ENCODE results near the gene SIRPB2. TPM values are rescaled to one million over a fixed set of nuclear protein-coding genes. Genes with fewer than 3 reads are reported as not detected.

SIRPB2 gene
- total and polyA plus RNA-seq, 2 experiments from 2014 or later = not detected

DNA sequence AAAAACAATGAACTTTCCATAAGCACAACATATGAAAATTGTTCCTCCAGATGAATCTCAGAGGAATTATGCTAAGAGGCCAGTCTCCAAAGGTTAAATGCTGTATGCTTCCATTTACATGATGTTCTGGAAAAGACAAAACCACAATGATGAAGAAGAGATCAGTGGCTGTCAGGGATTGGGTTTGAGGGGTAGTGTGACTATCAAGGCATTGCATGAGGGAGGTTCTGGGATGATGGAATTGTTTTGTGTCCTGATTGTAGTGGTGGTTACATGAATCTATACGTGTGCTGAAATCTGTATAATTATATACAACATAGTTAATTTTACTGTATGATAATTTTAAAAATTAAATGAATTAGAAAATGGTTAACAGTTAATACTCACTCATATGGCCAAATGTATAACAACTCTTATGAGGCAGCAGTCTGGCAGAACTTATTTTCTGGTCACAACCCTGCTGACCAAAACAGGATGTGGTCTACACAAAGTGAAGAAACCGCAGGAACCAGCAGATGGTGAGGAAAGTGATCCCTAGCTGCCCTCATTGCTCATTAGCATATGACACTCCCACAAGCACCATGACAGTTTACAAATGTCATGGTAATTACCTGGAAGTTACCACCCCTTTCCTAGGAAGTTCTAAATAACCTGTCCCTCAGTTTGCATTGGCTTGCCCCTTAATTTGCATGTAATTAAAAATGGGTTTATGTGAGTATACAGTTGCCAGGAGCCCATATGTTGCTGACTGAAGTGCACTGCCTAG is 56.5 kb downstream of the SIRPB2 start:
- no peaks in the 10 kb centered on the region for H3K9me3 ChIP-seq (ENCODE audit: low read depth)
- H2AFZ ChIP-seq = no peak overlapping the region
- H3K4me3 ChIP-seq = no peak overlapping the region
- 44 to 55% methylated on average over 2 of the region's 2 CpGs for WGBS, 2 experiments (ENCODE audit: low coverage in 1 of 2, low lambda C conversion rate in 2 of 2, missing lambda C conversion rate in 2 of 2)
- peaks cover 5% of the 10 kb centered on the region; the same call in 1 of the 2 replicates for H3F3A ChIP-seq (ENCODE audit: insufficient read depth)
- no peaks in the 10 kb centered on the region for H3K9me2 ChIP-seq (ENCODE audit: insufficient read depth)
- peak; percentile 91 for DNase-seq
- H3K79me2 ChIP-seq (ENCODE audit: insufficient read depth) = no peaks in the 10 kb centered on the region
- no peaks in the 10 kb centered on the region for H3K36me3 ChIP-seq (ENCODE audit: low read depth)
- no peaks in the 10 kb centered on the region for H4K20me1 ChIP-seq (ENCODE audit: insufficient read depth)
- in situ Hi-C loops (cut with MboI) = loop anchor here (5.0 kb wide), 1 partner anchor 117 kb away; no protein-coding TSS in a partner anchor
- TF ChIP-seq EZH2phosphoT487 (IDR thresholded peaks at IDR 0.05; ENCODE audit: insufficient read depth, low read depth) = 0 out of 2 replicates have a peak, but pooled peaks have one; percentile 46
- TF ChIP-seq EZH2 (IDR thresholded peaks at IDR 0.05; ENCODE audit: insufficient read depth, poor library complexity, severe bottlenecking) = no peak
- H3K4me1 ChIP-seq (ENCODE audit: insufficient read depth) = peaks cover 17% of the 10 kb centered on the region
- no peak overlapping the region for H3K9ac ChIP-seq
- H3K27me3 ChIP-seq (replicated peaks; ENCODE audit: insufficient read depth) = no peaks in the 10 kb centered on the region
- peak overlapping the region; percentile 15 for H3K27ac ChIP-seq
- no peak overlapping the region for H3K4me2 ChIP-seq (ENCODE audit: unreplicated experiment)

DNA sequence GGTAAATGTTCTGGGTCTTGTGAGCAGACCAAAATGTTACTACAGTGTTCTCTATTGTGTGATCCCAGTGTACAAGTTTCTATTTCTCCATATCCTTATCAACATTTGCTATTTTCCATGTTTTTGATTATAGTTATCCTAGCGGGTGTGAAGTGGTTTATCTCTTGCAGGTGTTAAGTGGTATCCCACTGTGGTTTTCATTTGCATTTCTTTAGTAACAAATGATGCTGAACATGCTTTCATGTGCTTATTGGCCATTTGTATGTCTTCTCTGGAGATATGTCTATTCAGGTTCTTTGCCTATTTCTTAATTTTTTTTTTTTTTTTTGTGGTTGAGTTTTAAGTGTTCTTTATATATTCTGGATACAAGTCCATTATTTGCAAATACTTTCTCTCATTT is 60.1 kb downstream of the SIRPB2 start:
- H3F3A ChIP-seq (ENCODE audit: insufficient read depth) = peaks cover 5% of the 10 kb centered on the region; the same call in 1 of the 2 replicates
- peaks cover 19% of the 10 kb centered on the region for H3K4me1 ChIP-seq (ENCODE audit: insufficient read depth)
- WGBS, 2 experiments (ENCODE audit: low coverage in 1 of 2, low lambda C conversion rate in 2 of 2, missing lambda C conversion rate in 2 of 2) = 28 to 29% methylated on average over 1 of the region's 1 CpG
- H3K4me3 ChIP-seq = no peak overlapping the region
- H3K9me2 ChIP-seq (ENCODE audit: insufficient read depth) = no peaks in the 10 kb centered on the region
- H3K36me3 ChIP-seq (ENCODE audit: low read depth) = no peaks in the 10 kb centered on the region
- DNase-seq = no peak
- no peaks in the 10 kb centered on the region for H4K20me1 ChIP-seq (ENCODE audit: insufficient read depth)
- no peaks in the 10 kb centered on the region for H3K9me3 ChIP-seq (ENCODE audit: low read depth)
- no peak overlapping the region for H3K9ac ChIP-seq
- TF ChIP-seq EZH2phosphoT487 (IDR thresholded peaks at IDR 0.05; ENCODE audit: insufficient read depth, low read depth) = no peak
- TF ChIP-seq EZH2 (IDR thresholded peaks at IDR 0.05; ENCODE audit: insufficient read depth, poor library complexity, severe bottlenecking) = no peak
- no peaks in the 10 kb centered on the region for H3K79me2 ChIP-seq (ENCODE audit: insufficient read depth)
- H2AFZ ChIP-seq = no peak overlapping the region
- in situ Hi-C loops (cut with MboI) = no loop called here
- H3K27ac ChIP-seq = no peak overlapping the region
- H3K4me2 ChIP-seq (ENCODE audit: unreplicated experiment) = no peak overlapping the region
- H3K27me3 ChIP-seq (replicated peaks; ENCODE audit: insufficient read depth) = no peaks in the 10 kb centered on the region

DNA sequence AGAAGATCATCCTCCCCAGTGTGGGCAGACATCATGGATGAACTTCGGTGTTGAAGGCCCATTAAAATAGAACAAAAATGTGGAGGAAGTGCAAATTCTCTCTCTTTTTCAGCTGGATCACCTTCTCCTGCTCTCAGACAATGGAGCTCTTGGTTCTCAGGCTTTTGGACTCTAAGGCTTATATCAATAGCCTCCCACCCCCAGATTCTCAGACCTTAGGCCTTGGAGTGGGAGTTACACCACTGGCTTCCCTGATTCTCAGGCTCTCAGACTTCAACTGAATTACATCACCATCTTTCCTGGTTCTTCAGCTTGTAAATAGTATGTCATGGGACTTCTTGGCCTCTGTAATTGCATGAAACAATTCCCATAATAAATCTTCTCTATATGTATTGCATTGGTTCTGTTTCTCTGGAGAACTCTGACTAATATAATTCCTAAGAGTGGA is 61.2 kb downstream of the SIRPB2 start:
- 91 to 96% methylated on average over 1 of the region's 1 CpG for WGBS, 2 experiments (ENCODE audit: low coverage in 1 of 2, low lambda C conversion rate in 2 of 2, missing lambda C conversion rate in 2 of 2)
- H3K4me2 ChIP-seq (ENCODE audit: unreplicated experiment) = no peak overlapping the region

DNA sequence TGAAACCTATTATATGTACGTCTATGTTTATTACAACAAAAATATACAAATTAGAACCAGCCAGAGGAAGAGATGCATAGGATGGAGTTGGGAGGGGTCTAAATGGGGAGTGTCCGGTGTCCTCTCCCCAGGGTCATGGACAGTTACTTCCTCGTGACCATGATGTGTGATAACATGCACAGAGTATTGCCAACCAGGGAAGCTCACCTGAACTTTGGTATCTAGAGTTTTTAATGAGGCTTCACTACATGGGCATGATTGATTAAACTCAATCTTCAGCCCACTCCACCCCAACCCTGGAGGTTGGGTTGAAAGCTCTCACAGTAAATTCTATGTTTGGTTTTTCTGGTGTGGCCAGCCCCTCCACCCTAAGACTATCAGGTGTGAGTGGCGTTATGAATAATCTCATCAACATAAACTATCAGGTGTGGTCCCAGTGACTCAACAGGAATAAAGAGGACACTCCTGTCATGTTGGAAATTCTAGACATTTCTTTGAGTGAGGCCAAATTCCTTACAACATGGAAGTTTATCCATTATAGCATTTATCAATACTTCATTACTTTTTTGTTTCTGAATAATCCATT is 62.0 kb downstream of the SIRPB2 start:
- Histone ChIP-seq H3K4me2 (ENCODE audit: unreplicated experiment) (no peak overlapping the region), H3F3A (ENCODE audit: insufficient read depth) (0 out of 2 replicates have a peak, but pooled peaks cover under 1% of the 10 kb centered on the region), H4K20me1 (ENCODE audit: insufficient read depth) (no peaks in the 10 kb centered on the region), H3K9me2 (ENCODE audit: insufficient read depth) (no peaks in the 10 kb centered on the region), H3K4me1 (ENCODE audit: insufficient read depth) (peaks cover 11% of the 10 kb centered on the region), H3K9ac (no peak overlapping the region), H3K27ac (no peak overlapping the region), H2AFZ (no peak overlapping the region), H3K36me3 (ENCODE audit: low read depth) (no peaks in the 10 kb centered on the region), H3K79me2 (ENCODE audit: insufficient read depth) (no peaks in the 10 kb centered on the region), H3K4me3 (no peak overlapping the region), H3K27me3 (replicated peaks; ENCODE audit: insufficient read depth) (no peaks in the 10 kb centered on the region), H3K9me3 (ENCODE audit: low read depth) (no peaks in the 10 kb centered on the region)
- no peak for TF ChIP-seq EZH2phosphoT487 (IDR thresholded peaks at IDR 0.05; ENCODE audit: insufficient read depth, low read depth)
- no peak for TF ChIP-seq EZH2 (IDR thresholded peaks at IDR 0.05; ENCODE audit: insufficient read depth, poor library complexity, severe bottlenecking)
- 84 to 92% methylated on average over 4 of the region's 4 CpGs for WGBS, 2 experiments (ENCODE audit: low coverage in 1 of 2, low lambda C conversion rate in 2 of 2, missing lambda C conversion rate in 2 of 2)
- in situ Hi-C loops (cut with MboI) = no loop called here
- no peak for DNase-seq

More for the DNA sequence above, 61.2 kb downstream of the SIRPB2 start:
- TF ChIP-seq EZH2 (IDR thresholded peaks at IDR 0.05; ENCODE audit: insufficient read depth, poor library complexity, severe bottlenecking) = no peak
- TF ChIP-seq EZH2phosphoT487 (IDR thresholded peaks at IDR 0.05; ENCODE audit: insufficient read depth, low read depth) = no peak
- H3K27me3 ChIP-seq (replicated peaks; ENCODE audit: insufficient read depth) = no peaks in the 10 kb centered on the region
- H3K4me1 ChIP-seq (ENCODE audit: insufficient read depth) = peaks cover 16% of the 10 kb centered on the region
- no peak overlapping the region for H2AFZ ChIP-seq
- no peak overlapping the region for H3K4me3 ChIP-seq
- no peaks in the 10 kb centered on the region for H3K79me2 ChIP-seq (ENCODE audit: insufficient read depth)
- in situ Hi-C loops (cut with MboI) = no loop called here
- H3K9me2 ChIP-seq (ENCODE audit: insufficient read depth) = no peaks in the 10 kb centered on the region
- H3F3A ChIP-seq (ENCODE audit: insufficient read depth) = 0 out of 2 replicates have a peak, but pooled peaks cover 5% of the 10 kb centered on the region
- no peak overlapping the region for H3K9ac ChIP-seq
- peak overlapping the region; percentile 15; the same call in 1 of the 2 replicates for H3K27ac ChIP-seq
- no peaks in the 10 kb centered on the region for H3K36me3 ChIP-seq (ENCODE audit: low read depth)
- peak; percentile 78 for DNase-seq
- H4K20me1 ChIP-seq (ENCODE audit: insufficient read depth) = no peaks in the 10 kb centered on the region
- no peaks in the 10 kb centered on the region for H3K9me3 ChIP-seq (ENCODE audit: low read depth)
